HG02973 (cell line): Measurements from ENCODE around the gene TMEM150C.
"Not testable (repeated sequence)": the region's sequence is repeated elsewhere in the genome, so short reads cannot be mapped to it uniquely, and the experiment has no call there.

Source experiments
- ATAC-seq: cut with Tn5 transposase; IDR thresholded peaks from one replicate; pipeline ENCODE4 v1.9.1; 2021; ENCODE audit warnings: moderate library complexity; ENCODE audit not compliant: unreplicated experiment

TMEM150C gene

GRCh38 chr4:82569727-82570126, 7.9 kb upstream of the TMEM150C start:
- no peak for ATAC-seq

GRCh38 chr4:82569076-82569475, 7.3 kb upstream of the TMEM150C start:
- ATAC-seq: no peak

- ATAC-seq: no peak
These were observed 5.7 kb upstream of the TMEM150C start for GRCh38 chr4:82567444-82567843.

GRCh38 chr4:82562564-82562854, 721 bp upstream of the TMEM150C start:
- no peak for ATAC-seq

- no peak for ATAC-seq
These were observed 669 bp downstream of the TMEM150C start for GRCh38 chr4:82560853-82561785.

GRCh38 chr4:82559735-82560120, 2.1 kb downstream of the TMEM150C start:
- ATAC-seq: no peak

GRCh38 chr4:82559090-82559734, 2.6 kb downstream of the TMEM150C start:
- not testable (repeated sequence) for ATAC-seq

- ATAC-seq: no peak
These were observed 6.5 kb downstream of the TMEM150C start for GRCh38 chr4:82555276-82555675.

- ATAC-seq: no peak
These were observed 8.8 kb downstream of the TMEM150C start for GRCh38 chr4:82553020-82553419.

- ATAC-seq: no peak
These were observed 10.1 kb downstream of the TMEM150C start for GRCh38 chr4:82551734-82552133.

- not testable (repeated sequence) for ATAC-seq
These were observed 13.9 kb downstream of the TMEM150C start for GRCh38 chr4:82547850-82548249.

GRCh38 chr4:82543131-82543530, 18.7 kb downstream of the TMEM150C start:
- no peak for ATAC-seq

- no peak for ATAC-seq
These were observed 19.1 kb downstream of the TMEM150C start for GRCh38 chr4:82542642-82543041.

- no peak for ATAC-seq
These were observed 32.5 kb downstream of the TMEM150C start for GRCh38 chr4:82529322-82529721.

- no peak for ATAC-seq
These were observed 32.9 kb downstream of the TMEM150C start for GRCh38 chr4:82528868-82529267.

GRCh38 chr4:82528074-82528473, 33.7 kb downstream of the TMEM150C start:
- ATAC-seq: no peak

GRCh38 chr4:82525307-82525911, 36.4 kb downstream of the TMEM150C start:
- ATAC-seq: no peak

- ATAC-seq: no peak
These were observed 37.1 kb downstream of the TMEM150C start for GRCh38 chr4:82524570-82525152.

GRCh38 chr4:82523179-82523578, 38.6 kb downstream of the TMEM150C start:
- no peak for ATAC-seq

- no peak for ATAC-seq
These were observed 39.3 kb downstream of the TMEM150C start for GRCh38 chr4:82522472-82522871.

- ATAC-seq: no peak
These were observed 40.5 kb downstream of the TMEM150C start for GRCh38 chr4:82521283-82521682.

GRCh38 chr4:82519776-82520175, 42.0 kb downstream of the TMEM150C start:
- no peak for ATAC-seq
